Measurements from ENCODE around the gene IVD. TPM values are rescaled to one million over a fixed set of nuclear protein-coding genes. Genes with fewer than 3 reads are reported as not detected.

IVD gene
- total RNA-seq, 1 donor from 2014 or later: 41.1 TPM

GRCh38 chr15:40414816-40415215 is 9.2 kb downstream of the IVD start:
- no peak for TF ChIP-seq CTCF (IDR thresholded peaks at IDR 0.05; ENCODE audit: insufficient read depth, low read length, poor library complexity, severe bottlenecking)
- Histone ChIP-seq H3K27me3 (ENCODE audit: control insufficient read depth, insufficient read depth, low read length) (no peaks in the 10 kb centered on the region), H3K4me3 (ENCODE audit: low read depth, low read length) (no peak overlapping the region), H3K36me3 (ENCODE audit: control insufficient read depth, insufficient read depth, low read length) (peaks cover 3% of the 10 kb centered on the region)
- no peak for DNase-seq (ENCODE audit: low read depth)

GRCh38 chr15:40415226-40415625 is 9.6 kb downstream of the IVD start:
- no peak for DNase-seq (ENCODE audit: low read depth)
- H3K27me3 ChIP-seq (ENCODE audit: control insufficient read depth, insufficient read depth, low read length): no peaks in the 10 kb centered on the region
- peaks cover 3% of the 10 kb centered on the region for H3K36me3 ChIP-seq (ENCODE audit: control insufficient read depth, insufficient read depth, low read length)
- TF ChIP-seq CTCF (IDR thresholded peaks at IDR 0.05; ENCODE audit: insufficient read depth, low read length, poor library complexity, severe bottlenecking): no peak
- no peak overlapping the region for H3K4me3 ChIP-seq (ENCODE audit: low read depth, low read length)

- no peak for DNase-seq (ENCODE audit: low read depth)
- Histone ChIP-seq H3K4me3 (ENCODE audit: low read depth, low read length) (no peak overlapping the region), H3K27me3 (ENCODE audit: control insufficient read depth, insufficient read depth, low read length) (no peaks in the 10 kb centered on the region), H3K36me3 (ENCODE audit: control insufficient read depth, insufficient read depth, low read length) (peaks cover 3% of the 10 kb centered on the region)
- TF ChIP-seq CTCF (IDR thresholded peaks at IDR 0.05; ENCODE audit: insufficient read depth, low read length, poor library complexity, severe bottlenecking): no peak
Measured at GRCh38 chr15:40416056-40416455, 10.5 kb downstream of the IVD start.

- H3K27me3 ChIP-seq (ENCODE audit: control insufficient read depth, insufficient read depth, low read length): peaks cover 5% of the 10 kb centered on the region
- peaks cover under 1% of the 10 kb centered on the region for H3K36me3 ChIP-seq (ENCODE audit: control insufficient read depth, insufficient read depth, low read length)
- H3K4me3 ChIP-seq (ENCODE audit: low read depth, low read length): no peak overlapping the region
- TF ChIP-seq CTCF (IDR thresholded peaks at IDR 0.05; ENCODE audit: insufficient read depth, low read length, poor library complexity, severe bottlenecking): no peak
- no peak for DNase-seq (ENCODE audit: low read depth)
Measured at GRCh38 chr15:40418126-40418525, 12.5 kb downstream of the IVD start.

GRCh38 chr15:40420071-40420713 is 14.6 kb downstream of the IVD start:
- TF ChIP-seq CTCF (IDR thresholded peaks at IDR 0.05; ENCODE audit: insufficient read depth, low read length, poor library complexity, severe bottlenecking): no peak
- H3K4me3 ChIP-seq (ENCODE audit: low read depth, low read length): no peak overlapping the region
- no peak for DNase-seq (ENCODE audit: low read depth)
- H3K36me3 ChIP-seq (ENCODE audit: control insufficient read depth, insufficient read depth, low read length): no peaks in the 10 kb centered on the region
- peaks cover 5% of the 10 kb centered on the region for H3K27me3 ChIP-seq (ENCODE audit: control insufficient read depth, insufficient read depth, low read length)

- Histone ChIP-seq H3K27me3 (ENCODE audit: control insufficient read depth, insufficient read depth, low read length) (peaks cover 5% of the 10 kb centered on the region), H3K4me3 (ENCODE audit: low read depth, low read length) (no peak overlapping the region), H3K36me3 (ENCODE audit: control insufficient read depth, insufficient read depth, low read length) (no peaks in the 10 kb centered on the region)
- no peak for DNase-seq (ENCODE audit: low read depth)
- TF ChIP-seq CTCF (IDR thresholded peaks at IDR 0.05; ENCODE audit: insufficient read depth, low read length, poor library complexity, severe bottlenecking): no peak
Measured at GRCh38 chr15:40420793-40421192, 15.2 kb downstream of the IVD start.

Measured in kidney epithelial cell (primary cell).